HG03460 (cell line): Measurements from ENCODE around the gene TMTC1.

Experiments used
- ATAC-seq: cut with Tn5 transposase; IDR thresholded peaks from one replicate; pipeline ENCODE4 v1.9.1; 2021; ENCODE audit not compliant: unreplicated experiment

The TMTC1 gene

GRCh38 chr12:29741342-29742241 is 42.1 kb downstream of the TMTC1 start:
- no peak for ATAC-seq

GRCh38 chr12:29739279-29739991 is 44.3 kb downstream of the TMTC1 start:
- no peak for ATAC-seq

GRCh38 chr12:29738365-29738764 is 45.4 kb downstream of the TMTC1 start:
- no peak for ATAC-seq

- ATAC-seq: no peak
Measured at GRCh38 chr12:29737644-29738043, 46.1 kb downstream of the TMTC1 start.

- ATAC-seq: no peak
Measured at GRCh38 chr12:29735604-29736003, 48.1 kb downstream of the TMTC1 start.

- no peak for ATAC-seq
Measured at GRCh38 chr12:29734734-29735133, 49.0 kb downstream of the TMTC1 start.

- no peak for ATAC-seq
Measured at GRCh38 chr12:29734305-29734704, 49.4 kb downstream of the TMTC1 start.

- no peak for ATAC-seq
Measured at GRCh38 chr12:29733501-29733900, 50.2 kb downstream of the TMTC1 start.

GRCh38 chr12:29733060-29733459 is 50.7 kb downstream of the TMTC1 start:
- no peak for ATAC-seq

GRCh38 chr12:29732593-29732992 is 51.1 kb downstream of the TMTC1 start:
- ATAC-seq: no peak

GRCh38 chr12:29732191-29732590 is 51.6 kb downstream of the TMTC1 start:
- ATAC-seq: no peak

GRCh38 chr12:29731591-29731990 is 52.2 kb downstream of the TMTC1 start:
- ATAC-seq: no peak

- no peak for ATAC-seq
Measured at GRCh38 chr12:29730481-29730880, 53.3 kb downstream of the TMTC1 start.

- no peak for ATAC-seq
Measured at GRCh38 chr12:29728030-29728429, 55.7 kb downstream of the TMTC1 start.

GRCh38 chr12:29726741-29727348 is 56.9 kb downstream of the TMTC1 start:
- ATAC-seq: no peak

GRCh38 chr12:29726321-29726692 is 57.4 kb downstream of the TMTC1 start:
- ATAC-seq: no peak

- ATAC-seq: no peak
Measured at GRCh38 chr12:29725587-29726320, 58.0 kb downstream of the TMTC1 start.

- ATAC-seq: no peak
Measured at GRCh38 chr12:29722164-29722563, 61.6 kb downstream of the TMTC1 start.

GRCh38 chr12:29719381-29719780 is 64.4 kb downstream of the TMTC1 start:
- ATAC-seq: no peak

GRCh38 chr12:29717540-29718100 is 66.1 kb downstream of the TMTC1 start:
- no peak for ATAC-seq

- no peak for ATAC-seq
Measured at GRCh38 chr12:29714966-29715365, 68.8 kb downstream of the TMTC1 start.
